NCI-H82 (cell line): ENCODE data around the gene ARL11.

ENCODE experiments used
- DNase-seq: peaks from one replicate; lab custom pipeline; 2025; lab: John Stamatoyannopoulos, UW

ARL11 gene

GRCh38 chr13:49649244-49649962 is 21.1 kb downstream of the ARL11 start:
- DNase-seq, result peak; percentile 67

- DNase-seq, result peak; percentile 21
Observed at GRCh38 chr13:49649963-49650312, 21.6 kb downstream of the ARL11 start.

GRCh38 chr13:49651570-49652354 is 23.5 kb downstream of the ARL11 start:
- DNase-seq, result peak; percentile 82

- DNase-seq, result peak; percentile 99
Observed at GRCh38 chr13:49652355-49653305, 24.3 kb downstream of the ARL11 start.

- no peak for DNase-seq
Observed at GRCh38 chr13:49653478-49653877, 25.2 kb downstream of the ARL11 start.

GRCh38 chr13:49654011-49654410 is 25.7 kb downstream of the ARL11 start:
- DNase-seq, result no peak

GRCh38 chr13:49655906-49656305 is 27.6 kb downstream of the ARL11 start:
- peak; percentile 95 for DNase-seq

GRCh38 chr13:49657241-49657641 is 28.9 kb downstream of the ARL11 start:
- peak; percentile 94 for DNase-seq

GRCh38 chr13:49664606-49665005 is 36.3 kb downstream of the ARL11 start:
- peak; percentile 99 for DNase-seq

- no peak for DNase-seq
Observed at GRCh38 chr13:49667773-49668172, 39.5 kb downstream of the ARL11 start.

- peak; percentile 89 for DNase-seq
Observed at GRCh38 chr13:49669735-49670309, 41.5 kb downstream of the ARL11 start.

- DNase-seq, result peak; percentile 51
Observed at GRCh38 chr13:49670828-49671227, 42.5 kb downstream of the ARL11 start.

- DNase-seq, result no peak
Observed at GRCh38 chr13:49676581-49677298, 48.4 kb downstream of the ARL11 start.

GRCh38 chr13:49678191-49678914 is 50.0 kb downstream of the ARL11 start:
- no peak for DNase-seq

GRCh38 chr13:49679246-49679645 is 50.9 kb downstream of the ARL11 start:
- no peak for DNase-seq

- DNase-seq, result peak; percentile 89
Observed at GRCh38 chr13:49681842-49682435, 53.6 kb downstream of the ARL11 start.
